H9 (cell line): Measurements from ENCODE around the gene WDR83. TPM values are rescaled to one million over a fixed set of nuclear protein-coding genes. Genes with fewer than 3 reads are reported as not detected.

ENCODE experiments used
- DNase-seq: peaks from one replicate; pipeline ENCODE4 v3.0.0-alpha.2; 2017
- H2AFZ ChIP-seq: one replicate; pipeline ENCODE4 v1.6.1; 2013; ENCODE audit warnings: mild to moderate bottlenecking, low read length, control low read depth, moderate library complexity
- H2AK5ac ChIP-seq: 2 replicates; pipeline ENCODE4 v1.6.1; 2013; ENCODE audit warnings: low read length, control low read depth, mixed read lengths; ENCODE audit not compliant: insufficient read length
- H2BK120ac ChIP-seq: one replicate; pipeline ENCODE4 v1.6.1; 2013; ENCODE audit warnings: low read depth, mild to moderate bottlenecking, low read length, control low read depth, inconsistent platforms; ENCODE audit not compliant: poor library complexity, severe bottlenecking
- H2BK12ac ChIP-seq: 2 replicates; pipeline ENCODE4 v1.6.1; 2013; ENCODE audit warnings: low read length, control low read depth, mixed read lengths, low read depth; ENCODE audit not compliant: insufficient read length
- H2BK15ac ChIP-seq: 2 replicates; pipeline ENCODE4 v1.6.1; 2013; ENCODE audit warnings: low read depth, low read length, control low read depth
- H2BK20ac ChIP-seq: one replicate; pipeline ENCODE4 v1.6.1; 2013; ENCODE audit warnings: low read depth, mild to moderate bottlenecking, low read length, control low read depth, inconsistent platforms; ENCODE audit not compliant: poor library complexity, severe bottlenecking
- H2BK5ac ChIP-seq: 2 replicates; pipeline ENCODE4 v1.6.1; 2013; ENCODE audit warnings: low read length, control low read depth, mixed read lengths; ENCODE audit not compliant: insufficient read length
- H3K14ac ChIP-seq: 2 replicates; pipeline ENCODE4 v1.6.1; 2013; ENCODE audit warnings: low read length, control low read depth; ENCODE audit not compliant: insufficient read depth
- H3K18ac ChIP-seq: 2 replicates; pipeline ENCODE4 v1.6.1; 2013; ENCODE audit warnings: low read depth, mild to moderate bottlenecking, mixed read lengths, low read length, control low read depth; ENCODE audit not compliant: insufficient read length
- H3K23ac ChIP-seq: 2 replicates; pipeline ENCODE4 v1.6.1; 2013; ENCODE audit warnings: low read length, control low read depth, mixed read lengths, low read depth; ENCODE audit not compliant: insufficient read length
- H3K23me2 ChIP-seq: 2 replicates; pipeline ENCODE4 v1.6.1; 2013; ENCODE audit warnings: low read depth, mild to moderate bottlenecking, mixed read lengths, low read length, control low read depth; ENCODE audit not compliant: insufficient read length, poor library complexity, severe bottlenecking
- H3K27ac ChIP-seq: 2 replicates; pipeline ENCODE4 v1.5.1; 2013; ENCODE audit warnings: low read length, control low read depth, mixed read lengths, low read depth; ENCODE audit not compliant: insufficient read length
- H3K27me3 ChIP-seq: 2 replicates; pipeline ENCODE4 v1.6.1; 2013; ENCODE audit warnings: low read length, control low read depth, inconsistent platforms; ENCODE audit not compliant: insufficient read depth
- H3K4ac ChIP-seq: 2 replicates; pipeline ENCODE4 v1.6.1; 2013; ENCODE audit warnings: low read depth, mild to moderate bottlenecking, control low read depth, inconsistent platforms, low read length, moderate library complexity
- H3K4me1 ChIP-seq: 2 replicates; pipeline ENCODE4 v1.6.1; 2013; ENCODE audit warnings: low read length, control low read depth, inconsistent platforms; ENCODE audit not compliant: insufficient read depth
- H3K4me2 ChIP-seq: 2 replicates; pipeline ENCODE4 v1.6.1; 2013; ENCODE audit warnings: low read length, control low read depth, mixed read lengths; ENCODE audit not compliant: insufficient read length, insufficient read depth
- H3K56ac ChIP-seq: 2 replicates; pipeline ENCODE4 v1.6.1; 2013; ENCODE audit warnings: low read depth, mild to moderate bottlenecking, mixed read lengths, low read length, control low read depth; ENCODE audit not compliant: insufficient read length
- H3K79me1 ChIP-seq: 2 replicates; pipeline ENCODE4 v1.6.1; 2013; ENCODE audit warnings: low read depth, mild to moderate bottlenecking, moderate library complexity, low read length, control low read depth, inconsistent platforms; ENCODE audit not compliant: insufficient read depth, poor library complexity, severe bottlenecking
- H3K79me2 ChIP-seq: 2 replicates; pipeline ENCODE4 v1.6.1; 2013; ENCODE audit warnings: low read length, control low read depth, inconsistent platforms; ENCODE audit not compliant: insufficient read depth
- H3K9ac ChIP-seq: 2 replicates; pipeline ENCODE4 v1.6.1; 2013; ENCODE audit warnings: low read length, control low read depth, mixed read lengths; ENCODE audit not compliant: insufficient read length; ENCODE audit errors: extremely low read depth
- H3K9me3 ChIP-seq: one replicate; pipeline ENCODE4 v1.6.1; 2013; ENCODE audit warnings: low read depth, low read length, inconsistent platforms; ENCODE audit not compliant: control insufficient read depth
- H3T11ph ChIP-seq: one replicate; pipeline ENCODE4 v1.6.1; 2013; ENCODE audit warnings: mild to moderate bottlenecking, low read length, control low read depth, inconsistent platforms
- H4K20me1 ChIP-seq: one replicate; pipeline ENCODE4 v1.6.1; 2013; ENCODE audit not compliant: control insufficient read depth, insufficient read length, insufficient read depth
- H4K5ac ChIP-seq: 2 replicates; pipeline ENCODE4 v1.6.1; 2013; ENCODE audit warnings: low read depth, mild to moderate bottlenecking, mixed read lengths, low read length, control low read depth; ENCODE audit not compliant: insufficient read length
- H4K8ac ChIP-seq: replicated peaks from 2 replicates; pipeline ENCODE4 v1.6.1; 2013; ENCODE audit warnings: low read length, control low read depth, mixed read lengths, low read depth; ENCODE audit not compliant: insufficient read length
- H4K91ac ChIP-seq: 2 replicates; pipeline ENCODE4 v1.6.1; 2013; ENCODE audit warnings: low read depth, mild to moderate bottlenecking, moderate library complexity, mixed read lengths, low read length, control low read depth; ENCODE audit not compliant: insufficient read length
- H3K27ac Mint-ChIP-seq, 3 experiments: 2 replicates in 2 of 3; 3 replicates in 1 of 3; pipeline ENCODE4 v1.8.0; 2020 to 2021; ENCODE audit warnings: mixed read lengths in 3 of 3, mild to moderate bottlenecking in 1 of 3, moderate library complexity in 1 of 3
- H3K27me3 Mint-ChIP-seq: 2 replicates; pipeline ENCODE4 v1.8.0; 2021; ENCODE audit warnings: low read depth, mild to moderate bottlenecking, moderate library complexity, mixed read lengths
- H3K36me3 Mint-ChIP-seq, 3 experiments: 2 replicates in 2 of 3; 3 replicates in 1 of 3; pipeline ENCODE4 v1.8.0; 2020 to 2021; ENCODE audit warnings: low read depth in 3 of 3, mixed read lengths in 3 of 3; ENCODE audit not compliant: insufficient read depth in 1 of 3
- H3K4me1 Mint-ChIP-seq, 2 experiments: 2 replicates each; pipeline ENCODE4 v1.8.0; 2020; ENCODE audit warnings: mixed read lengths in 2 of 2
- H3K4me3 Mint-ChIP-seq, 2 experiments: 2 replicates in 1 of 2; 3 replicates in 1 of 2; pipeline ENCODE4 v1.8.0; 2020 to 2021; ENCODE audit warnings: mild to moderate bottlenecking in 2 of 2, mixed read lengths in 2 of 2, moderate library complexity in 1 of 2
- H3K9me3 Mint-ChIP-seq, 2 experiments: 2 replicates in 1 of 2; 3 replicates in 1 of 2; pipeline ENCODE4 v1.8.0; 2020; ENCODE audit warnings: mild to moderate bottlenecking in 2 of 2, mixed read lengths in 2 of 2, moderate library complexity in 1 of 2
- CTCF ChIP-seq: fragments of 200-600 bp; sonication (generic); conservative IDR thresholded peaks from 3 replicates; pipeline ENCODE4 v1.8.0; 2021; ENCODE audit warnings: antibody characterized with exemption, mild to moderate bottlenecking
- WGBS: extraction: QIAGEN DNeasy Blood & Tissue Kit; methylation state at CpG from one replicate; pipeline ENCODE4 v1.1.7; 2013; ENCODE audit warnings: missing lambda C conversion rate, low lambda C conversion rate, mixed read lengths; ENCODE audit not compliant: insufficient read length; ENCODE audit errors: extremely low coverage; 5-methylcytosine and 5-hydroxymethylcytosine counted together
- total RNA-seq: library from RNA; stranded (reverse); gene quantifications from 2 replicates; pipeline ENCODE4 v1.2.1, GENCODE V29; 2021

The WDR83 gene
- total RNA-seq, 1 experiment from 2014 or later, result 21.0 TPM

GRCh38 chr19:12694641-12695040, 28.0 kb downstream of the WDR83 start:
- no peak for TF ChIP-seq CTCF
- H3K27ac ChIP-seq, result no peak overlapping the region
- peaks cover 3% of the 10 kb centered on the region for H4K20me1 ChIP-seq
- H2AK5ac ChIP-seq, result no peak overlapping the region
- no peak overlapping the region for H2BK12ac ChIP-seq
- no peak overlapping the region for H4K8ac ChIP-seq
- Mint-ChIP-seq H3K27ac (no peak overlapping the region), H3K4me3 (no peak overlapping the region), H3K27me3 (no peaks in the 10 kb centered on the region; the same call in 1 of the 2 replicates), H3K36me3 (peaks cover 2 to 15% (median 7%) of the 10 kb centered on the region in 3 experiments; a peak in 6 of 7 replicates), H3K4me1 (0 out of 4 replicates have a peak, but pooled peaks cover 0 to 2% of the 10 kb centered on the region in 2 experiments), H3K9me3 (no peaks in the 10 kb centered on the region)
- H3K23ac ChIP-seq, result no peak overlapping the region
- no peak overlapping the region for H2BK120ac ChIP-seq
- no peaks in the 10 kb centered on the region for H3K27me3 ChIP-seq
- H3K79me2 ChIP-seq, result no peaks in the 10 kb centered on the region
- H3K56ac ChIP-seq, result no peak overlapping the region
- no peak overlapping the region for H3K14ac ChIP-seq
- no peaks in the 10 kb centered on the region for H3K79me1 ChIP-seq
- no peak overlapping the region for H4K5ac ChIP-seq
- H3K18ac ChIP-seq, result no peak overlapping the region
- no CpG with 5 or more reads among the region's 16 CpGs for WGBS
- H3K4me1 ChIP-seq, result 0 out of 2 replicates have a peak, but pooled peaks cover 2% of the 10 kb centered on the region
- no peak for DNase-seq
- no peak overlapping the region for H4K91ac ChIP-seq
- no peak overlapping the region for H2BK5ac ChIP-seq
- H3K4ac ChIP-seq, result no peak overlapping the region
- peaks cover 4% of the 10 kb centered on the region for H3K23me2 ChIP-seq
- no peak overlapping the region for H3T11ph ChIP-seq
- H2BK15ac ChIP-seq, result no peak overlapping the region
- no peaks in the 10 kb centered on the region for H3K9me3 ChIP-seq
- H3K9ac ChIP-seq, result no peak overlapping the region
- H3K4me2 ChIP-seq, result no peak overlapping the region
- H2BK20ac ChIP-seq, result no peak overlapping the region
- no peak overlapping the region for H2AFZ ChIP-seq
